ENCODE data around the gene HCST.
"Not testable (repeated sequence)": the region's sequence is repeated elsewhere in the genome, so short reads cannot be mapped to it uniquely, and the experiment has no call there.

HCST gene

DNA sequence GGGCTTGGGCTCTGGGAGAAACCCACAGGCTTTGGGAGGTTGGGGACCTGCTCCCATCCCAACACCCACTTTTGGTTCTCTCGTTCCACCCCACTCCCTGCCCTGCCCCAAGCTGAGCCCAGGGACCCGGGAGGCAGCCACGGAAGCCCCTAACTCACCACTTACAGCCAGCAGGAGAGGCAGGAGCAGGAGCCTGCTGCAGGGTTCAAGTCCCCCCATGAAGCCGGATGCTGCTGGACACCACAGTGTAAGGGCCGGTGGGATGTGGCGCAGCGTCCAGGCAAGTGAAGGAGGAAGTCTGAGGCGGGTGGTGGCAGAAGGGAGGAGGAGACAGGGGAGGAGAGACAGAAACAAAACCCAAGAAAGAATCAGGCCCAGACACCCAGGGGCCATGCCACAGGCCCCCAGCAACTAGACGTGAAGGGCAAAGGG lies 5.7 kb downstream of the HCST start, which contains the start of gene TYROBP:
Gene TYROBP, minus strand, starts transcription at position 286 of the 432 bp plus-strand sequence. Its CDS starts 67 bp downstream, at position 219.
- H3K27ac ChIP-seq (ENCODE audit: low read length), result no peak within 1 kb of the TSS
- H3K36me3 ChIP-seq (ENCODE audit: insufficient read depth, low read depth, low read length), result no peaks in the 10 kb centered on the region
- H3K27me3 ChIP-seq (ENCODE audit: insufficient read depth, low read length), result peaks cover 5% of the 10 kb centered on the region; the same call in 1 of the 2 replicates
- H3K4me1 ChIP-seq (ENCODE audit: insufficient read depth, low read length), result peaks cover 3% of the 10 kb centered on the region; the same call in 1 of the 2 replicates
- no peak within 1 kb of the TSS for H3K9ac ChIP-seq (ENCODE audit: low read depth, low read length)
- no peaks in the 10 kb centered on the region for H3K9me3 ChIP-seq (ENCODE audit: insufficient read depth, low read depth, low read length)
- no peak within 1 kb of the TSS for H3K4me3 ChIP-seq (ENCODE audit: low read length)

DNA sequence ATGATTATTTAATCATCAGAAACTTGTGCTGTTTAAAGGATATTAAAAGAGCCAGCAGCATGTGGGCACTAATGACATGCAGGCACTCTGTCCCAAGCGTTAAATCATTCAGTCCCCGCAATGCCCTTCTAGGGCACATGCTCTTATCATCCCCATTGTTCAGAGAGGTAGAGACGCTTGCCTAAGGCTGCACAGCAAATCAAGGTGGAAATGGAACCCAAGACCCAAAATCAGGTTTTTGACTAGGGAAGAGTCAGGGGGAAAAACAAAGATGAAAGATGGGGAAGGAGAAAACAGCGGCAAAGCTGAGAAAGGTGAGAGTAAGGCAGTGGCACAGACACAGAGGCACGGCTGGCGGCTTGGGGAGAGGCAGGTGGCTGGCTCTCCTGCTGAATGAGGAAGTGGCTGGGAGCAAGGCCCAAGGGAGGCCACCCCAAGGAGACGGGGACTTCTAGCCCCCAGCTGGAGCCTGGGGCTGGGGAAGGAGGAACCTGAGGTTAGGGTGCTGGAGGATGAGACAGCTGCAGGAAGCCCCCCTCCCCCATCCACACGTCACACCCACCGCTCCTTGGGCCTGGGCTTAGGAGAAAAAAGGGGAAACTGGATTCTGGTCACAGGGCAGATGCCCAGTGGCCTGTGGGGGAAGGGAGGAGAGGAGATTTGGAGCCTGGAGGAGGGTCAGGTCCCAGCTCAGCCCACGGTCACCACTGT lies 6.8 kb downstream of the HCST start:
- Histone ChIP-seq H3K36me3 (ENCODE audit: insufficient read depth, low read depth, low read length) (no peaks in the 10 kb centered on the region), H3K27me3 (ENCODE audit: insufficient read depth, low read length) (no peaks in the 10 kb centered on the region), H3K27ac (ENCODE audit: low read length) (no peak overlapping the region), H3K9ac (ENCODE audit: low read depth, low read length) (no peak overlapping the region), H3K9me3 (ENCODE audit: insufficient read depth, low read depth, low read length) (no peaks in the 10 kb centered on the region), H3K4me3 (ENCODE audit: low read length) (no peak overlapping the region), H3K4me1 (ENCODE audit: insufficient read depth, low read length) (no peaks in the 10 kb centered on the region; the same call in 1 of the 2 replicates)

DNA sequence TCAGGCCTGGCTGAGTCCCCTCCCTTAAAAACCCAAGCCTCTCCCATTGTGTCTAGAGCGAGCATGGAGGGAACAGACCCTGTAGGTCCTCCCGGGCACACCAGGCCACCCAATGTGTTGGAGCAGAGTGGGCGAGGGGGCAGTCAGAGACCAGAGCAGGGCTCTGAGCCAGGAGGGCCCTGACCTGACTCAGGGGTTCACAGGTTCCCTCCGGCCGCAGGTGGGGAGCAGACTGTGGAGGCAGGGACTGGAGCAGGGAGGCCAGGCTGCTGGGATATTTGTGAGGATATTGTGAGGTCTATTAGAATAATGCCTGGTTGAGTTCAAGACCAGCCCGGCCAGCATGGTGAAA lies 7.3 kb downstream of the HCST start:
- Histone ChIP-seq H3K27me3 (ENCODE audit: insufficient read depth, low read length) (no peaks in the 10 kb centered on the region), H3K4me1 (ENCODE audit: insufficient read depth, low read length) (no peaks in the 10 kb centered on the region; the same call in 1 of the 2 replicates), H3K9me3 (ENCODE audit: insufficient read depth, low read depth, low read length) (no peaks in the 10 kb centered on the region), H3K4me3 (ENCODE audit: low read length) (no peak overlapping the region), H3K27ac (ENCODE audit: low read length) (no peak overlapping the region), H3K36me3 (ENCODE audit: insufficient read depth, low read depth, low read length) (no peaks in the 10 kb centered on the region), H3K9ac (ENCODE audit: low read depth, low read length) (no peak overlapping the region)

DNA sequence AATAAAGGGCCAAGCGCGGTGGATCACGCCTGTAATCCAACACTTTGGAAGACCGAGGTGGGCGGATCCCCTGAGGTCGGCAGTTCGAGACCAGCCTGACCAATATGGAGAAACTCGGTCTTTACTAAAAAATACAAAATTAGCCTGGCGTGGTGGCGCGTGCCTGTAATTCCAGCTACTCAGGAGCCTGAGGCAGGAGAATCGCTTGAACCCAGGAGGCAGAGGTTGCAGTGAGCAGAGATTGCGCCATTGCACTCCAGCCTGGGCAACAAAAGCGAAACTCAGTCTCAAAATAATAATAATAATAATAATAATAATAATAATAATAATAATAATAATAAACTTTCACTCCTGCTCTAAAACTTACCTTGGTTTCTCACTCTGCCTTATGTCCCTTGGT lies 8.0 kb downstream of the HCST start:
- not testable (repeated sequence) for H3K4me1 ChIP-seq (ENCODE audit: insufficient read depth, low read length); H3K27ac ChIP-seq (ENCODE audit: low read length)

DNA sequence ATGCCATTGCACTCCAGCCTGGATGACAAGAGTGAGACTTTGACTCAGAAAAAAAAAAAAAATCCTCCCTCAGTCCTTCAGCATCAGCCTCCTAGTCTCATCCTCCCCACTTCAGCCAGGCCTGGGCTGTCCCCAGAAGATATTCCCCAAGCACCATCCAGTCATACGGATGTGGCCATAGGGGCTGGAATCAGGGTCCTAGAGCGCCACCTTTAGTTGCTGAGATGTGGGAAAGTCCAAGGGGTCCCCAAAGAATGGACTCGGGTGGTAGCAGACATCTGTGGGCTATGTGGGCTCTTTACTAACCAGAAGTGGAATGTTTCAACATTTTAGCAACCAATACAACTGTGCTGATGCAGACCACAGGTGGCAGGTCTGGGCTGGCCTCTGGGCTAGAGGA lies 8.8 kb downstream of the HCST start:
- H3K4me3 ChIP-seq (ENCODE audit: low read length), result no peak overlapping the region
- no peaks in the 10 kb centered on the region for H3K27me3 ChIP-seq (ENCODE audit: insufficient read depth, low read length)
- H3K27ac ChIP-seq (ENCODE audit: low read length), result no peak overlapping the region
- no peaks in the 10 kb centered on the region; the same call in 1 of the 2 replicates for H3K4me1 ChIP-seq (ENCODE audit: insufficient read depth, low read length)
- no peaks in the 10 kb centered on the region for H3K36me3 ChIP-seq (ENCODE audit: insufficient read depth, low read depth, low read length)
- no peaks in the 10 kb centered on the region for H3K9me3 ChIP-seq (ENCODE audit: insufficient read depth, low read depth, low read length)
- H3K9ac ChIP-seq (ENCODE audit: low read depth, low read length), result no peak overlapping the region

More for the DNA sequence above, 8.0 kb downstream of the HCST start:
- not testable (repeated sequence) for H3K27me3 ChIP-seq (ENCODE audit: insufficient read depth, low read length); H3K9ac ChIP-seq (ENCODE audit: low read depth, low read length); H3K4me3 ChIP-seq (ENCODE audit: low read length); H3K9me3 ChIP-seq (ENCODE audit: insufficient read depth, low read depth, low read length); H3K36me3 ChIP-seq (ENCODE audit: insufficient read depth, low read depth, low read length)

DNA sequence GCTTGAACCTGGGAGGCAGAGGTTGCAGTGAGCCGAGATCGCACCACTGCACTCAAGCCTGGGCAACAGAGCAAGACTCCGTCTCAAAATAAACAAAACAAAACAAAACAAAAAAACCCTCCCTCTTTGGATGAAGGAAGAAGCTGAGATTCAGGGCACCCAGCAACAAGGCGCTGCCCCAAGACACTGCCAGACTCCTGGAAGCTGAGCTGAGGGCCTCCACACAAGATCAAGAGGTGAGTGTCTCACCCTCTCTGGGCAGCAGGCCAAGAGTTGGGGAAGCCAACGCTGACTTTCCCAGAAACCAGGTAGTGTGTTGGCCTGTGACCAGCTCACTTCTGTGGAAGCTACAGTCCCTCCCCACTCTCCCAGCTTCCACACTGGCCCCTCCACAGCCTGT lies 9.5 kb downstream of the HCST start:
- Histone ChIP-seq H3K4me3 (ENCODE audit: low read length) (no peak overlapping the region), H3K27ac (ENCODE audit: low read length) (no peak overlapping the region), H3K9me3 (ENCODE audit: insufficient read depth, low read depth, low read length) (no peaks in the 10 kb centered on the region), H3K27me3 (ENCODE audit: insufficient read depth, low read length) (no peaks in the 10 kb centered on the region), H3K4me1 (ENCODE audit: insufficient read depth, low read length) (no peaks in the 10 kb centered on the region; the same call in 1 of the 2 replicates), H3K36me3 (ENCODE audit: insufficient read depth, low read depth, low read length) (no peaks in the 10 kb centered on the region), H3K9ac (ENCODE audit: low read depth, low read length) (no peak overlapping the region)

GRCh38 chr19:35913589-35913988 lies 11.3 kb downstream of the HCST start:
- Histone ChIP-seq H3K9ac (ENCODE audit: low read depth, low read length) (no peak overlapping the region), H3K9me3 (ENCODE audit: insufficient read depth, low read depth, low read length) (no peaks in the 10 kb centered on the region), H3K4me3 (ENCODE audit: low read length) (no peak overlapping the region), H3K4me1 (ENCODE audit: insufficient read depth, low read length) (no peaks in the 10 kb centered on the region), H3K36me3 (ENCODE audit: insufficient read depth, low read depth, low read length) (no peaks in the 10 kb centered on the region), H3K27me3 (ENCODE audit: insufficient read depth, low read length) (no peaks in the 10 kb centered on the region), H3K27ac (ENCODE audit: low read length) (no peak overlapping the region)

DNA sequence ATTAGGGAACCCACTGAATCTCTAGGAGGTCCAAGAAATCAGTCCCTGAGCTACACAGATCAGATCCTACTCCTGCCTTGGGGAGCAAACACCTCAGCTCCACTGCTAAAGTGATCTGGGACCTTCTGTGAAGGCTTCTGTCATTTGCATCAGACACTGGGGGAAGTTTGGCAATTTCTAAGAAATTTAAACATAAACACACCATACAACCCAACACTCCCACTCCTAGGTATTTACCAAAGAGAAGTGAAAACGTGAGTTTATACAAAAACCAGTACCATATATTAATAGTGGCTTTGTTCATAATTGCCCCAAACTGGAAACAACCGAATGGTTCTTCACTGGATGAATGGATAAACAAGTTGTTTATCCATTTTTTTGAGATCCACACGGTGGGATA lies 13.1 kb downstream of the HCST start:
- no peaks in the 10 kb centered on the region for H3K27me3 ChIP-seq (ENCODE audit: insufficient read depth, low read length)
- H3K9ac ChIP-seq (ENCODE audit: low read depth, low read length), result no peak overlapping the region
- no peaks in the 10 kb centered on the region for H3K4me1 ChIP-seq (ENCODE audit: insufficient read depth, low read length)
- H3K4me3 ChIP-seq (ENCODE audit: low read length), result no peak overlapping the region
- H3K36me3 ChIP-seq (ENCODE audit: insufficient read depth, low read depth, low read length), result no peaks in the 10 kb centered on the region
- H3K27ac ChIP-seq (ENCODE audit: low read length), result no peak overlapping the region
- H3K9me3 ChIP-seq (ENCODE audit: insufficient read depth, low read depth, low read length), result no peaks in the 10 kb centered on the region

- Histone ChIP-seq H3K27me3 (ENCODE audit: insufficient read depth, low read length) (no peaks in the 10 kb centered on the region), H3K27ac (ENCODE audit: low read length) (no peak overlapping the region), H3K4me3 (ENCODE audit: low read length) (no peak overlapping the region), H3K36me3 (ENCODE audit: insufficient read depth, low read depth, low read length) (no peaks in the 10 kb centered on the region), H3K9ac (ENCODE audit: low read depth, low read length) (no peak overlapping the region), H3K4me1 (ENCODE audit: insufficient read depth, low read length) (no peaks in the 10 kb centered on the region), H3K9me3 (ENCODE audit: insufficient read depth, low read depth, low read length) (no peaks in the 10 kb centered on the region)
Observed at GRCh38 chr19:35919306-35919705, 17.0 kb downstream of the HCST start.

GRCh38 chr19:35921012-35921411 lies 18.7 kb downstream of the HCST start:
- Histone ChIP-seq H3K9me3 (ENCODE audit: insufficient read depth, low read depth, low read length) (0 out of 2 replicates have a peak, but pooled peaks cover 7% of the 10 kb centered on the region), H3K27ac (ENCODE audit: low read length) (no peak overlapping the region), H3K27me3 (ENCODE audit: insufficient read depth, low read length) (no peaks in the 10 kb centered on the region), H3K36me3 (ENCODE audit: insufficient read depth, low read depth, low read length) (no peaks in the 10 kb centered on the region), H3K4me3 (ENCODE audit: low read length) (no peak overlapping the region), H3K9ac (ENCODE audit: low read depth, low read length) (no peak overlapping the region), H3K4me1 (ENCODE audit: insufficient read depth, low read length) (no peaks in the 10 kb centered on the region)

DNA sequence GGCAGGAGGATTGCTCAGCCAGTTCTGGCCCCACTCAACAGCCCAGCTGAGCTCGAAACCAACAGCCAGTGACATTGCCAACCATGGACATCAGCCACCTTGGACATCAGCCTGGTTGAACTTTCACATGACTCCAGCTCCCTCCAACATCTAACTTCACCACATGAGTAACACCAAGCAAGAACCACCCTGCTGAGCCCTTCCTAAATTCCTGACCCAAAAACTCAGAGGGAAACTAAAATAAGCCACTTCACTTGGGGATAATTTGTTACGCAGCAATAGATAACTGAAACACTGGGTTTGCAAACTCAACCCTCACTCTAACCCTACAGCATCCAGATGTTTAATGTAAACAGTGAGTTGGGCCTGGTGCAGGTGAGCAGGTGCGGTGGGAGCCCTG lies 23.2 kb downstream of the HCST start:
- no peak overlapping the region for H3K27ac ChIP-seq (ENCODE audit: low read length)
- H3K36me3 ChIP-seq (ENCODE audit: insufficient read depth, low read depth, low read length), result no peaks in the 10 kb centered on the region
- no peaks in the 10 kb centered on the region for H3K27me3 ChIP-seq (ENCODE audit: insufficient read depth, low read length)
- no peak overlapping the region for H3K9ac ChIP-seq (ENCODE audit: low read depth, low read length)
- H3K9me3 ChIP-seq (ENCODE audit: insufficient read depth, low read depth, low read length), result 0 out of 2 replicates have a peak, but pooled peaks cover 7% of the 10 kb centered on the region
- no peaks in the 10 kb centered on the region for H3K4me1 ChIP-seq (ENCODE audit: insufficient read depth, low read length)
- no peak overlapping the region for H3K4me3 ChIP-seq (ENCODE audit: low read length)

- peaks cover 14% of the 10 kb centered on the region; the same call in 1 of the 2 replicates for H3K4me1 ChIP-seq (ENCODE audit: insufficient read depth, low read length)
- H3K27me3 ChIP-seq (ENCODE audit: insufficient read depth, low read length), result no peaks in the 10 kb centered on the region
- H3K4me3 ChIP-seq (ENCODE audit: low read length), result no peak overlapping the region
- no peak overlapping the region for H3K9ac ChIP-seq (ENCODE audit: low read depth, low read length)
- no peaks in the 10 kb centered on the region for H3K36me3 ChIP-seq (ENCODE audit: insufficient read depth, low read depth, low read length)
- 0 out of 2 replicates have a peak, but pooled peaks cover 7% of the 10 kb centered on the region for H3K9me3 ChIP-seq (ENCODE audit: insufficient read depth, low read depth, low read length)
- H3K27ac ChIP-seq (ENCODE audit: low read length), result no peak overlapping the region
Observed at GRCh38 chr19:35928507-35928906, 26.2 kb downstream of the HCST start.

Data from iPS-20b (cell line).